HEK293T (cell line): ENCODE results near the gene HIGD1B.

Experiments
- ARNT ChIP-seq: fragments of 450-650 bp; IDR thresholded peaks from 2 replicates; pipeline ENCODE4 v1.6.1; 2017; ENCODE audit warnings: mild to moderate bottlenecking
- BHLHE40 ChIP-seq: fragments of 450-650 bp; IDR thresholded peaks from 2 replicates; pipeline ENCODE4 v1.6.1; 2016; ENCODE audit warnings: mild to moderate bottlenecking, moderate library complexity, borderline replicate concordance
- ELF4 ChIP-seq: fragments of 450-650 bp; IDR thresholded peaks from 2 replicates; pipeline ENCODE4 v1.6.1; 2017; ENCODE audit warnings: antibody characterized with exemption
- FOXA1 ChIP-seq: fragments of 450-650 bp; IDR thresholded peaks from 2 replicates; pipeline ENCODE4 v1.6.1; 2016; ENCODE audit warnings: mild to moderate bottlenecking
- FOXK2 ChIP-seq: fragments of 450-650 bp; IDR thresholded peaks from 2 replicates; pipeline ENCODE4 v1.6.1; 2016; ENCODE audit warnings: mild to moderate bottlenecking
- FOXM1 ChIP-seq: fragments of 450-650 bp; IDR thresholded peaks from 2 replicates; pipeline ENCODE4 v1.6.1; 2017; ENCODE audit warnings: mild to moderate bottlenecking, borderline replicate concordance
- L3MBTL2 ChIP-seq: fragments of 450-650 bp; conservative IDR thresholded peaks from 2 replicates; pipeline ENCODE4 v1.6.1; 2016; ENCODE audit warnings: mild to moderate bottlenecking
- LEF1 ChIP-seq: fragments of 450-650 bp; IDR thresholded peaks from 2 replicates; pipeline ENCODE4 v1.6.1; 2017; ENCODE audit warnings: mild to moderate bottlenecking, borderline replicate concordance
- NFRKB ChIP-seq: fragments of 450-650 bp; IDR thresholded peaks from 2 replicates; pipeline ENCODE4 v1.6.1; 2016; ENCODE audit warnings: mild to moderate bottlenecking, moderate library complexity
- PKNOX1 ChIP-seq: fragments of 450-650 bp; IDR thresholded peaks from 2 replicates; pipeline ENCODE4 v1.6.1; 2016
- SP1 ChIP-seq: fragments of 450-650 bp; IDR thresholded peaks from 2 replicates; pipeline ENCODE4 v1.6.1; 2017
- SUZ12 ChIP-seq: fragments of 450-650 bp; IDR thresholded peaks from 2 replicates; pipeline ENCODE4 v1.6.1; 2016; ENCODE audit warnings: mild to moderate bottlenecking

GRCh38 chr17:44832805-44833204 is 14.9 kb upstream of the HIGD1B start:
- TF ChIP-seq FOXM1 (no peak), FOXA1 (no peak), SP1 (no peak), FOXK2 (no peak), L3MBTL2 (no peak), ELF4 (no peak), NFRKB (no peak), LEF1 (no peak), PKNOX1 (no peak), ARNT (no peak), BHLHE40 (no peak), SUZ12 (no peak)
